GM12878 (cell line): ENCODE results near the gene ASXL2. TPM values are rescaled to one million over a fixed set of nuclear protein-coding genes. Genes with fewer than 3 reads are reported as not detected.

Experiments used
- ATAC-seq: fragments of 200-7000 bp; cut with Tn5 transposase; 3 replicates; pipeline ENCODE4 v1.9.1; 2020; ENCODE audit warnings: mild to moderate bottlenecking, moderate library complexity
- BruUV-seq: library from RNA; stranded (reverse); fragments of 400-500 nt; replicated peaks from 2 replicates; lab custom pipeline; 2021; lab: Mats Ljungman, UMichigan
- CTCF ChIA-PET: fragments of 300-600 bp; sonication (Branson Sonifier 250); formaldehyde crosslinking; extraction: SDS; loops from one replicate; lab custom pipeline; 2021; ENCODE audit warnings: inconsistent platforms; lab: Yijun Ruan, JAX
- POLR2A ChIA-PET: fragments of 350-600 bp; formaldehyde crosslinking; extraction: SDS; loops from one replicate; lab custom pipeline; 2021; ENCODE audit warnings: inconsistent platforms; lab: Charles Lee
- RAD21 ChIA-PET: fragments of 300-600 bp; sonication (Branson Sonifier 250); formaldehyde crosslinking; loops from one replicate; lab custom pipeline; 2023; ENCODE audit warnings: antibody characterized with exemption; ENCODE audit not compliant: unreplicated experiment; lab: Charles Lee
- SMC1A ChIA-PET: fragments of 300-600 bp; sonication (Branson Sonifier 250); formaldehyde crosslinking; loops from one replicate; lab custom pipeline; 2023; ENCODE audit not compliant: unreplicated experiment, uncharacterized antibody; lab: Charles Lee
- DNase-seq: peaks from one replicate; pipeline ENCODE4 v3.0.0-alpha.2; 2011; ENCODE audit warnings: low read depth, low spot score
- FAIRE-seq: peaks from 3 replicates; lab custom pipeline; 2011; peaks lifted over from hg19 to GRCh38; lab: Jason Lieb, UNC
- H2AFZ ChIP-seq: 2 replicates; pipeline ENCODE4 v1.6.0; 2011; ENCODE audit warnings: low read depth, low read length, control low read depth; ENCODE audit not compliant: control insufficient read depth
- H3K27ac ChIP-seq: 2 replicates; pipeline ENCODE4 v1.5.1; 2011; ENCODE audit warnings: control low read depth; ENCODE audit not compliant: control insufficient read depth, insufficient read depth
- H3K27me3 ChIP-seq, 2 experiments: replicated peaks in 1 of 2; 2 replicates each; pipeline versions ENCODE4 v1.6.0 to v1.6.1; 2011; ENCODE audit warnings: low read length in 1 of 2; ENCODE audit not compliant: control insufficient read depth in 2 of 2, insufficient read depth in 2 of 2
- H3K36me3 ChIP-seq, 2 experiments: 2 replicates each; pipeline ENCODE4 v1.5.1; 2011; ENCODE audit warnings: low read length in 1 of 2; ENCODE audit not compliant: control insufficient read depth in 2 of 2, insufficient read depth in 2 of 2
- H3K4me1 ChIP-seq: 2 replicates; pipeline ENCODE4 v1.6.1; 2011; ENCODE audit warnings: mild to moderate bottlenecking, low read length, moderate library complexity, mixed read lengths; ENCODE audit not compliant: control insufficient read depth, insufficient read depth
- H3K4me2 ChIP-seq: 2 replicates; pipeline ENCODE4 v1.6.0; 2011; ENCODE audit warnings: control low read depth; ENCODE audit not compliant: control insufficient read depth, insufficient read depth
- H3K4me3 ChIP-seq: fragments of 200-600 bp; sonication (generic); 2 replicates; pipeline ENCODE4 v1.5.1; 2016
- H3K79me2 ChIP-seq: 2 replicates; pipeline ENCODE4 v1.6.0; 2011; ENCODE audit warnings: low read length; ENCODE audit not compliant: control insufficient read depth, insufficient read depth
- H3K9ac ChIP-seq: 2 replicates; pipeline ENCODE4 v1.8.0; 2011; ENCODE audit warnings: low read length, control low read depth, mixed read lengths; ENCODE audit not compliant: control insufficient read depth, insufficient read depth
- H3K9me3 ChIP-seq: replicated peaks from 3 replicates; pipeline ENCODE4 v1.5.1; 2011; ENCODE audit warnings: mild to moderate bottlenecking, low read length; ENCODE audit not compliant: control insufficient read depth, insufficient read depth
- H4K20me1 ChIP-seq: 2 replicates; pipeline ENCODE4 v1.6.0; 2011; ENCODE audit not compliant: control insufficient read depth, insufficient read depth
- SMARCA5 ChIP-seq: fragments of 450-650 bp; IDR thresholded peaks from 2 replicates; pipeline ENCODE4 v1.6.1; 2017; ENCODE audit warnings: mild to moderate bottlenecking
- WGBS: methylation state at CpG from one replicate; pipeline ENCODE4 v1.1.6; 2016; ENCODE audit warnings: low lambda C conversion rate; ENCODE audit not compliant: insufficient replicate concordance, insufficient coverage; ENCODE audit errors: missing lambda C conversion rate; 5-methylcytosine and 5-hydroxymethylcytosine counted together
- in situ Hi-C: fragments of 300-500 bp; cut with MboI; formaldehyde crosslinking; loops from 9 replicates; pipeline ENCODE4 v1.14.3; 2018; ENCODE audit warnings: mixed read lengths
- intact Hi-C: fragments of 100-400 bp; cut with micrococcal nuclease; formaldehyde crosslinking; loops from one replicate; pipeline ENCODE4 v1.14.2; 2022; ENCODE audit not compliant: unreplicated experiment
- polyA plus RNA-seq, 11 experiments: library from polyadenylated mRNA; depleted of rRNA in 4 of 11; unstranded in 6 of 11; stranded (reverse) in 5 of 11; fragments of >200 nt; fragmentation: Nextera tagmentation in 4 of 11; fragmentation: Illumina TruSeq in 1 of 11; extraction: Ambion mirVana in 4 of 11; extraction: Trizol in 1 of 11; gene quantifications; 1 replicate in 1 of 11; 2 replicates in 10 of 11; pipeline versions ENCODE4 v1.2.1 to v1.2.3, GENCODE V29; 2011 to 2016; ENCODE audit warnings: inconsistent platforms in 2 of 11, missing spikeins in 2 of 11, low read depth in 1 of 11
- total RNA-seq, 4 experiments: library from RNA; depleted of rRNA in 3 of 4; stranded (reverse); fragments of >200 nt in 3 of 4; fragmentation: Illumina TruSeq in 1 of 4; extraction: Trizol in 1 of 4; gene quantifications; 2 replicates each; pipeline versions ENCODE4 v1.2.1 to v1.2.3, GENCODE V29; 2013 to 2021
- TF ChIP-seq, protein P1 (sequence below): fragments of 450-650 bp; IDR thresholded peaks from 2 replicates; pipeline ENCODE4 v1.6.1; 2016; ENCODE audit warnings: mild to moderate bottlenecking, moderate library complexity, borderline replicate concordance

Gene ASXL2
- total and polyA plus RNA-seq, 10 of the 15 experiments (the other 5 are each of a cell fraction or from before 2014, with no cell fraction given) = 1.3 to 17.7 (median 5.5) TPM

DNA sequence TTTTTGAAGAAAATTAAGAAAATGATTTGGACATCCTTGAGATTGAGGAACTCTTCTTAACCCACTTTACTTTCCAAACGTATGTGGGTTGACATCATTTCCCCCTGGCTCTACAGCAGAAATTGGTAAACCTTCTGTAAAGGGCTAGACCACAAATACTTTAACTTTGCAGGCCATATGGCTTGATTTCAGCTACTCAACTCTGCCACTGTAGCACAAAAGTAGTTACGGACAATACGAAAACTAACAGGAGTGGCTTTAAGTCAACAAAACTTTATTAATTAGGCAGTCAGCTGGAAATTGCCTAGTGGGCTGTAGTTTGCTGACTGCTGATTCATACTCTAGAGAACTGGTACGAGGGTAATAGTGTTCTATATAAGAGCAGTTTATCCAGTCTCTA is 121.8 kb downstream of the ASXL2 start:
- BruUV-seq = no TSS peak
- DNase-seq = no peak
- intact Hi-C loops = no loop called here
- H4K20me1 ChIP-seq = no peaks in the 10 kb centered on the region
- 91% methylated on average over 4 of the region's 4 CpGs for WGBS
- H3K9me3 ChIP-seq = no peaks in the 10 kb centered on the region
- H3K27me3 ChIP-seq = no peaks in the 10 kb centered on the region
- TF ChIP-seq, protein P1, sequence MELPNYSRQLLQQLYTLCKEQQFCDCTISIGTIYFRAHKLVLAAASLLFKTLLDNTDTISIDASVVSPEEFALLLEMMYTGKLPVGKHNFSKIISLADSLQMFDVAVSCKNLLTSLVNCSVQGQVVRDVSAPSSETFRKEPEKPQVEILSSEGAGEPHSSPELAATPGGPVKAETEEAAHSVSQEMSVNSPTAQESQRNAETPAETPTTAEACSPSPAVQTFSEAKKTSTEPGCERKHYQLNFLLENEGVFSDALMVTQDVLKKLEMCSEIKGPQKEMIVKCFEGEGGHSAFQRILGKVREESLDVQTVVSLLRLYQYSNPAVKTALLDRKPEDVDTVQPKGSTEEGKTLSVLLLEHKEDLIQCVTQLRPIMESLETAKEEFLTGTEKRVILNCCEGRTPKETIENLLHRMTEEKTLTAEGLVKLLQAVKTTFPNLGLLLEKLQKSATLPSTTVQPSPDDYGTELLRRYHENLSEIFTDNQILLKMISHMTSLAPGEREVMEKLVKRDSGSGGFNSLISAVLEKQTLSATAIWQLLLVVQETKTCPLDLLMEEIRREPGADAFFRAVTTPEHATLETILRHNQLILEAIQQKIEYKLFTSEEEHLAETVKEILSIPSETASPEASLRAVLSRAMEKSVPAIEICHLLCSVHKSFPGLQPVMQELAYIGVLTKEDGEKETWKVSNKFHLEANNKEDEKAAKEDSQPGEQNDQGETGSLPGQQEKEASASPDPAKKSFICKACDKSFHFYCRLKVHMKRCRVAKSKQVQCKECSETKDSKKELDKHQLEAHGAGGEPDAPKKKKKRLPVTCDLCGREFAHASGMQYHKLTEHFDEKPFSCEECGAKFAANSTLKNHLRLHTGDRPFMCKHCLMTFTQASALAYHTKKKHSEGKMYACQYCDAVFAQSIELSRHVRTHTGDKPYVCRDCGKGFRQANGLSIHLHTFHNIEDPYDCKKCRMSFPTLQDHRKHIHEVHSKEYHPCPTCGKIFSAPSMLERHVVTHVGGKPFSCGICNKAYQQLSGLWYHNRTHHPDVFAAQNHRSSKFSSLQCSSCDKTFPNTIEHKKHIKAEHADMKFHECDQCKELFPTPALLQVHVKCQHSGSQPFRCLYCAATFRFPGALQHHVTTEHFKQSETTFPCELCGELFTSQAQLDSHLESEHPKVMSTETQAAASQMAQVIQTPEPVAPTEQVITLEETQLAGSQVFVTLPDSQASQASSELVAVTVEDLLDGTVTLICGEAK = 0 out of 2 replicates have a peak, but pooled peaks have one; percentile 21
- TF ChIP-seq SMARCA5 = no peak
- TF ChIP-seq, all 136 proteins: peak for 1
- Histone ChIP-seq H3K9ac (no peak overlapping the region), H3K4me2 (no peak overlapping the region), H3K27ac (no peak overlapping the region), H3K4me3 (no peak overlapping the region), H3K79me2 (no peaks in the 10 kb centered on the region), H2AFZ (no peak overlapping the region), H3K36me3 (peaks cover 2 to 8% of the 10 kb centered on the region in 2 experiments), H3K4me1 (no peaks in the 10 kb centered on the region)
- CTCF ChIA-PET = no interaction called here
- RAD21 ChIA-PET = interaction anchor here (0.7 kb wide), 1 partner anchor 34 kb away, joined by 3 read pairs; no protein-coding TSS in a partner anchor
- POLR2A ChIA-PET = interaction anchor here (0.6 kb wide), 1 partner anchor 243 kb away, joined by 6 read pairs; no protein-coding TSS in a partner anchor
- FAIRE-seq (no peak), ATAC-seq (no peak)
- in situ Hi-C loops = no loop called here
- SMC1A ChIA-PET = no interaction called here
